Central memory CD8-positive, alpha-beta T cell (primary cell): Measurements from ENCODE around the gene GRIA4.

Experiments used
- ATAC-seq: fragments of 150-1000 bp; cut with Tn5 transposase; replicated peaks from 2 replicates; pipeline ENCODE4 v1.10.0; 2022; ENCODE audit warnings: mild to moderate bottlenecking, moderate FRiP score, moderate number of reproducible peaks; ENCODE audit not compliant: poor library complexity, severe bottlenecking; ENCODE audit errors: extremely low read depth
- DNase-seq, 2 donors: peaks; one replicate each; pipeline ENCODE4 v3.0.0; 2021; ENCODE audit warnings: low spot score in 2 of 2
- H3K27ac Mint-ChIP-seq: one replicate; pipeline ENCODE4 v1.8.0; 2022; ENCODE audit warnings: low read depth, mild to moderate bottlenecking, moderate library complexity, mixed read lengths
- H3K27me3 Mint-ChIP-seq: one replicate; pipeline ENCODE4 v1.8.0; 2022; ENCODE audit warnings: mixed read lengths
- H3K36me3 Mint-ChIP-seq: one replicate; pipeline ENCODE4 v1.8.0; 2022; ENCODE audit warnings: mild to moderate bottlenecking, moderate library complexity, mixed read lengths; ENCODE audit not compliant: insufficient read depth
- H3K4me1 Mint-ChIP-seq: one replicate; pipeline ENCODE4 v1.8.0; 2022; ENCODE audit warnings: mixed read lengths
- H3K4me3 Mint-ChIP-seq: one replicate; pipeline ENCODE4 v1.8.0; 2022; ENCODE audit warnings: mild to moderate bottlenecking, moderate library complexity, mixed read lengths
- H3K9me3 Mint-ChIP-seq: one replicate; pipeline ENCODE4 v1.8.0; 2022; ENCODE audit warnings: mixed read lengths

Gene GRIA4

GRCh38 chr11:105937331-105937730 lies 327.5 kb downstream of the GRIA4 start:
- no peak for DNase-seq
- Mint-ChIP-seq H3K27me3 (no peaks in the 10 kb centered on the region), H3K27ac (no peak overlapping the region), H3K9me3 (no peaks in the 10 kb centered on the region), H3K36me3 (no peaks in the 10 kb centered on the region), H3K4me1 (no peaks in the 10 kb centered on the region), H3K4me3 (no peak overlapping the region)
- no peak for ATAC-seq

- Mint-ChIP-seq H3K4me1 (no peaks in the 10 kb centered on the region), H3K9me3 (no peaks in the 10 kb centered on the region), H3K36me3 (no peaks in the 10 kb centered on the region), H3K27me3 (no peaks in the 10 kb centered on the region), H3K4me3 (no peak overlapping the region), H3K27ac (no peak overlapping the region)
- no peak for DNase-seq
- no peak for ATAC-seq
These were observed 327.9 kb downstream of the GRIA4 start for GRCh38 chr11:105937738-105938137.

GRCh38 chr11:105942921-105943320 lies 333.0 kb downstream of the GRIA4 start:
- H3K27ac Mint-ChIP-seq = no peak overlapping the region
- H3K4me1 Mint-ChIP-seq = no peaks in the 10 kb centered on the region
- DNase-seq (no peak), ATAC-seq (no peak)
- H3K4me3 Mint-ChIP-seq = no peak overlapping the region
- H3K27me3 Mint-ChIP-seq = peaks cover 9% of the 10 kb centered on the region
- no peaks in the 10 kb centered on the region for H3K9me3 Mint-ChIP-seq
- no peaks in the 10 kb centered on the region for H3K36me3 Mint-ChIP-seq

- Mint-ChIP-seq H3K4me1 (no peaks in the 10 kb centered on the region), H3K36me3 (no peaks in the 10 kb centered on the region), H3K4me3 (no peak overlapping the region), H3K9me3 (no peaks in the 10 kb centered on the region), H3K27ac (no peak overlapping the region), H3K27me3 (peaks cover 9% of the 10 kb centered on the region)
- DNase-seq = no peak
- no peak for ATAC-seq
These were observed 339.2 kb downstream of the GRIA4 start for GRCh38 chr11:105948918-105949590.

GRCh38 chr11:105953886-105954285 lies 344.0 kb downstream of the GRIA4 start:
- no peaks in the 10 kb centered on the region for H3K4me1 Mint-ChIP-seq
- no peaks in the 10 kb centered on the region for H3K27me3 Mint-ChIP-seq
- DNase-seq (no peak), ATAC-seq (no peak)
- H3K36me3 Mint-ChIP-seq = no peaks in the 10 kb centered on the region
- H3K27ac Mint-ChIP-seq = no peak overlapping the region
- H3K9me3 Mint-ChIP-seq = peaks cover under 1% of the 10 kb centered on the region
- no peak overlapping the region for H3K4me3 Mint-ChIP-seq

- Mint-ChIP-seq H3K9me3 (peaks cover 6% of the 10 kb centered on the region), H3K4me3 (no peak overlapping the region), H3K27me3 (no peaks in the 10 kb centered on the region), H3K27ac (no peak overlapping the region), H3K36me3 (no peaks in the 10 kb centered on the region), H3K4me1 (no peaks in the 10 kb centered on the region)
- DNase-seq (no peak), ATAC-seq (no peak)
These were observed 350.7 kb downstream of the GRIA4 start for GRCh38 chr11:105960252-105961245.

- no peaks in the 10 kb centered on the region for H3K36me3 Mint-ChIP-seq
- ATAC-seq (no peak), DNase-seq (no peak)
- H3K27ac Mint-ChIP-seq = no peak overlapping the region
- no peak overlapping the region for H3K4me3 Mint-ChIP-seq
- H3K9me3 Mint-ChIP-seq = no peaks in the 10 kb centered on the region
- no peaks in the 10 kb centered on the region for H3K4me1 Mint-ChIP-seq
- no peaks in the 10 kb centered on the region for H3K27me3 Mint-ChIP-seq
These were observed 358.3 kb downstream of the GRIA4 start for GRCh38 chr11:105968021-105968697.

GRCh38 chr11:105969756-105970155 lies 359.9 kb downstream of the GRIA4 start:
- Mint-ChIP-seq H3K27ac (no peak overlapping the region), H3K4me1 (no peaks in the 10 kb centered on the region), H3K4me3 (no peak overlapping the region), H3K27me3 (no peaks in the 10 kb centered on the region), H3K9me3 (no peaks in the 10 kb centered on the region), H3K36me3 (no peaks in the 10 kb centered on the region)
- no peak for DNase-seq
- no peak for ATAC-seq

GRCh38 chr11:105975128-105975527 lies 365.3 kb downstream of the GRIA4 start:
- Mint-ChIP-seq H3K4me1 (no peaks in the 10 kb centered on the region), H3K27ac (no peak overlapping the region), H3K9me3 (no peaks in the 10 kb centered on the region), H3K4me3 (no peak overlapping the region), H3K27me3 (no peaks in the 10 kb centered on the region), H3K36me3 (no peaks in the 10 kb centered on the region)
- DNase-seq (no peak), ATAC-seq (no peak)

- no peak overlapping the region for H3K27ac Mint-ChIP-seq
- no peaks in the 10 kb centered on the region for H3K36me3 Mint-ChIP-seq
- ATAC-seq (no peak), DNase-seq (no peak)
- no peaks in the 10 kb centered on the region for H3K27me3 Mint-ChIP-seq
- H3K4me3 Mint-ChIP-seq = no peak overlapping the region
- no peaks in the 10 kb centered on the region for H3K4me1 Mint-ChIP-seq
- no peaks in the 10 kb centered on the region for H3K9me3 Mint-ChIP-seq
These were observed 370.3 kb downstream of the GRIA4 start for GRCh38 chr11:105979997-105980703.

- H3K36me3 Mint-ChIP-seq = no peaks in the 10 kb centered on the region
- no peak for DNase-seq
- H3K27ac Mint-ChIP-seq = no peak overlapping the region
- no peaks in the 10 kb centered on the region for H3K9me3 Mint-ChIP-seq
- H3K27me3 Mint-ChIP-seq = no peaks in the 10 kb centered on the region
- H3K4me1 Mint-ChIP-seq = no peaks in the 10 kb centered on the region
- H3K4me3 Mint-ChIP-seq = no peak overlapping the region
- no peak for ATAC-seq
These were observed 376.7 kb downstream of the GRIA4 start for GRCh38 chr11:105986554-105986953.

GRCh38 chr11:105988197-105988596 lies 378.3 kb downstream of the GRIA4 start:
- Mint-ChIP-seq H3K4me1 (no peaks in the 10 kb centered on the region), H3K27ac (no peak overlapping the region), H3K9me3 (peaks cover 4% of the 10 kb centered on the region), H3K36me3 (no peaks in the 10 kb centered on the region), H3K27me3 (no peaks in the 10 kb centered on the region), H3K4me3 (no peak overlapping the region)
- DNase-seq (no peak), ATAC-seq (no peak)
